ENCODE data around the gene MINDY3.

DNA sequence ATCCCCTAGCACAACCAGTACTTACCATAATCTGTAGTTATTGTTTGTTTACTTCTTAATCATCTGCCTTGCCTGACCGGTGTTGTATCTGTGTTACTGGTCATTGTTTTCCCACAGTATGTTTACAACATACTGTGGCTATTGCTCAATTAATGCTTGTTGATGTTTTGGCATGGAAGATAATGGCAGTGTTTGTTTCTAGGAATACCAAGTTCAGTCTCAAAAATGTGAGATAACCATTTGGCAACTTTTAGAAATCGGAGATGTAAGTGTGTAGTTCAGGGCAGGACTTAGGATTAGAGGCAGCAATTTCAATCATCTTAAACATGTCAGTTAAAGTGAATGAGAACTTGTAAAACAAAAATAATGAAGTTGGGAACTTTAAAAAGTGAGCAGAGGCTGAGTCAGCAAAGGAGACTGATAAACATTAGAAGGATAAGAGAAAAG lies 8.2 kb downstream of the MINDY3 start:
- no peak for TF ChIP-seq ESRRG (CRISPR knock-in tag; IDR thresholded peaks at IDR 0.05)
- TF ChIP-seq, protein P1, sequence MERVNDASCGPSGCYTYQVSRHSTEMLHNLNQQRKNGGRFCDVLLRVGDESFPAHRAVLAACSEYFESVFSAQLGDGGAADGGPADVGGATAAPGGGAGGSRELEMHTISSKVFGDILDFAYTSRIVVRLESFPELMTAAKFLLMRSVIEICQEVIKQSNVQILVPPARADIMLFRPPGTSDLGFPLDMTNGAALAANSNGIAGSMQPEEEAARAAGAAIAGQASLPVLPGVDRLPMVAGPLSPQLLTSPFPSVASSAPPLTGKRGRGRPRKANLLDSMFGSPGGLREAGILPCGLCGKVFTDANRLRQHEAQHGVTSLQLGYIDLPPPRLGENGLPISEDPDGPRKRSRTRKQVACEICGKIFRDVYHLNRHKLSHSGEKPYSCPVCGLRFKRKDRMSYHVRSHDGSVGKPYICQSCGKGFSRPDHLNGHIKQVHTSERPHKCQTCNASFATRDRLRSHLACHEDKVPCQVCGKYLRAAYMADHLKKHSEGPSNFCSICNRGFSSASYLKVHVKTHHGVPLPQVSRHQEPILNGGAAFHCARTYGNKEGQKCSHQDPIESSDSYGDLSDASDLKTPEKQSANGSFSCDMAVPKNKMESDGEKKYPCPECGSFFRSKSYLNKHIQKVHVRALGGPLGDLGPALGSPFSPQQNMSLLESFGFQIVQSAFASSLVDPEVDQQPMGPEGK (CRISPR knock-in tag; IDR thresholded peaks at IDR 0.05; ENCODE audit: borderline replicate concordance): no peak
- no peak for TF ChIP-seq PPARA (CRISPR knock-in tag; IDR thresholded peaks at IDR 0.05; ENCODE audit: borderline replicate concordance)
- TF ChIP-seq ZC3H10 (CRISPR knock-in tag; IDR thresholded peaks at IDR 0.05): no peak
- TF ChIP-seq ZFP3 (CRISPR knock-in tag; IDR thresholded peaks at IDR 0.05): no peak
- TF ChIP-seq, protein P2, sequence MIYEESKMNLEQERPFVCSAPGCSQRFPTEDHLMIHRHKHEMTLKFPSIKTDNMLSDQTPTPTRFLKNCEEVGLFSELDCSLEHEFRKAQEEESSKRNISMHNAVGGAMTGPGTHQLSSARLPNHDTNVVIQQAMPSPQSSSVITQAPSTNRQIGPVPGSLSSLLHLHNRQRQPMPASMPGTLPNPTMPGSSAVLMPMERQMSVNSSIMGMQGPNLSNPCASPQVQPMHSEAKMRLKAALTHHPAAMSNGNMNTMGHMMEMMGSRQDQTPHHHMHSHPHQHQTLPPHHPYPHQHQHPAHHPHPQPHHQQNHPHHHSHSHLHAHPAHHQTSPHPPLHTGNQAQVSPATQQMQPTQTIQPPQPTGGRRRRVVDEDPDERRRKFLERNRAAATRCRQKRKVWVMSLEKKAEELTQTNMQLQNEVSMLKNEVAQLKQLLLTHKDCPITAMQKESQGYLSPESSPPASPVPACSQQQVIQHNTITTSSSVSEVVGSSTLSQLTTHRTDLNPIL (CRISPR knock-in tag; IDR thresholded peaks at IDR 0.05; ENCODE audit: low read depth): no peak
- TF ChIP-seq ISL1 (CRISPR knock-in tag; IDR thresholded peaks at IDR 0.05): no peak
- no peak for TF ChIP-seq TCF4 (CRISPR knock-in tag; IDR thresholded peaks at IDR 0.05; ENCODE audit: borderline replicate concordance)
- no peak for TF ChIP-seq ZFP30 (CRISPR knock-in tag; IDR thresholded peaks at IDR 0.05)
- no peak for TF ChIP-seq BACH2 (CRISPR knock-in tag; IDR thresholded peaks at IDR 0.05; ENCODE audit: borderline replicate concordance)

All from SK-N-SH treated with all-trans-retinoic acid at 6 μM for 48 hours (cell line).